Right cardiac atrium (tissue), 5 donors: Measurements from ENCODE around the gene STIM1. TPM values are rescaled to one million over a fixed set of nuclear protein-coding genes. Genes with fewer than 3 reads are reported as not detected.
"Not testable (repeated sequence)": the region's sequence is repeated elsewhere in the genome, so short reads cannot be mapped to it uniquely, and the experiment has no call there.

Source experiments
- ATAC-seq, 2 donors: fragments of 200-7000 bp; cut with Tn5 transposase; one replicate each; pipeline versions ENCODE4 v1.8.0 to v1.9.1; 2020; ENCODE audit warnings: moderate library complexity in 2 of 2, mild to moderate bottlenecking in 1 of 2
- DNase-seq, 3 donors: peaks; one replicate each; pipeline ENCODE4 v3.0.0-alpha.2; 2020
- H3K27ac ChIP-seq: one replicate; pipeline ENCODE4 v1.5.1; 2013; ENCODE audit warnings: mild to moderate bottlenecking, low read length, control low read depth, moderate library complexity
- H3K27me3 ChIP-seq: one replicate; pipeline ENCODE4 v1.6.1; 2013; ENCODE audit not compliant: control insufficient read depth, insufficient read depth
- H3K4me1 ChIP-seq: one replicate; pipeline ENCODE4 v1.6.1; 2013; ENCODE audit warnings: low read length; ENCODE audit not compliant: control insufficient read depth, insufficient read depth
- H3K4me3 ChIP-seq: one replicate; pipeline ENCODE4 v1.5.1; 2013; ENCODE audit warnings: low read length, control low read depth
- H3K9me3 ChIP-seq: one replicate; pipeline ENCODE4 v1.6.1; 2013; ENCODE audit warnings: low read length; ENCODE audit not compliant: control insufficient read depth
- WGBS: extraction: QIAGEN DNeasy Blood & Tissue Kit; methylation state at CpG from one replicate; pipeline ENCODE4 v1.1.7; 2013; 5-methylcytosine and 5-hydroxymethylcytosine counted together
- intact Hi-C, 4 donors: fragments of 100-400 bp; cut with DNase I; formaldehyde crosslinking; loops; one replicate each; pipeline versions ENCODE4 v1.11.0 to v1.14.0; 2022 to 2023
- polyA plus RNA-seq: library from polyadenylated mRNA; stranded (reverse); fragments of 200-250 nt; gene quantifications from one replicate; pipeline ENCODE4 v1.2.3, GENCODE V29; 2013
- total RNA-seq, 4 donors: library from RNA; stranded (reverse); fragmentation: NEBNext Ultra II Directional; extraction: Animal tissue kit (Norgen Biotek cat#: 25700); gene quantifications; one replicate each; pipeline ENCODE4 v1.2.1, GENCODE V29; 2021
- donor health status: healthy with polysubstance abuse.
- donor health status: DM: no; HTN: yes; CAD: no.
- donor health status: DM: no; HTN: no; CAD: no.
- donor health status: DM: no; HTN: yes; CAD: no; lungs with severe emphysema.
- donor health status: DM: yes; HTN: yes; CAD: no.

STIM1 gene
- total and polyA plus RNA-seq, 5 donors = 10.8 to 19.3 (median 15.8) TPM

DNA sequence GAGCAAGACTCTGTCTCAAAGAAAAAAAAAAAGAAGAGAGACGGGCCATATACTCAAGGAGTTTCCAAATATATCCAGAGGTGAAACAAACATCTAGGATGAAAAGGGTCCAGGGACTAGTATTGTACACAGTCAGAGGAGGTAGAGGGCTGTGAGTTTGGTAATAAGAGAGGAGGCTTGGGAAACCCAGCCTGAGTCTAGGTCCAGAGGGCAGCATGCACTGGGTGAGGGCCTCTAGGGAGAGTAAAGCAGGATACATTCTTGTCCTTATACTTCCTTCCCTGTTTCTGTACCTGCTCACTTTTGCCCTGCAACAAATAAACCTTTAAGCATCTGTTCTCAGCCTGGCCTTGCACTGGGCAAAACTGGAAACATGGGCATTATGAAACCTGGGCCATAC, 31.5 kb downstream of the STIM1 start:
- ATAC-seq (no peak), DNase-seq (no peak)
- Histone ChIP-seq H3K27me3 (no peaks in the 10 kb centered on the region), H3K4me1 (peaks cover 2% of the 10 kb centered on the region), H3K4me3 (no peak overlapping the region), H3K27ac (no peak overlapping the region), H3K9me3 (no peaks in the 10 kb centered on the region)
- 83% methylated on average over 1 of the region's 1 CpG for WGBS
- intact Hi-C loops = no loop called here

DNA sequence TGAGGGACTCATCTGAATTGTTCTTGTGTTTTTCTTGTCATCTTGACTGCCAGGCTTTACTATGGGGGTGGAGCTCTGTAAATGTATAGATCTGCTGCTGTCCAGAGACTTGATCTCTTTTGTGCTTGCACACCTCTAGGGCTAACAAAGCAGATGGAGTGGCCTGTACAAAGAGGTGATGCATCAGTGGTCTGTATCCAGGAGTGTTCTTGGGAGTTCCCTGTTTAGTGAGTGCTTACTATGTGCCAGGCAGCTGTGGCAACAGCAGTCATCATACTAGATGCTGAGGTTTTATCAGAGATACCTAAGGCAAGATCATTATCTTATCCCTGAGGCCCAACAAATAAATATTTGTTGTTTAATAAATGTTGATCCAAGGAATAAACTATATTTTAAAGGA, 33.4 kb downstream of the STIM1 start:
- peaks cover 4% of the 10 kb centered on the region for H3K4me1 ChIP-seq
- H3K9me3 ChIP-seq = no peaks in the 10 kb centered on the region
- intact Hi-C loops = no loop called here
- H3K27me3 ChIP-seq = no peaks in the 10 kb centered on the region
- H3K4me3 ChIP-seq = no peak overlapping the region
- ATAC-seq (no peak), DNase-seq (no peak)
- H3K27ac ChIP-seq = no peak overlapping the region

GRCh38 chr11:3890014-3890413, 34.5 kb downstream of the STIM1 start:
- no peaks in the 10 kb centered on the region for H3K9me3 ChIP-seq
- no peak overlapping the region for H3K4me3 ChIP-seq
- 97% methylated on average over 2 of the region's 2 CpGs for WGBS
- H3K27me3 ChIP-seq = no peaks in the 10 kb centered on the region
- ATAC-seq (no peak), DNase-seq (no peak)
- H3K27ac ChIP-seq = no peak overlapping the region
- intact Hi-C loops = no loop called here
- H3K4me1 ChIP-seq = peaks cover 6% of the 10 kb centered on the region

DNA sequence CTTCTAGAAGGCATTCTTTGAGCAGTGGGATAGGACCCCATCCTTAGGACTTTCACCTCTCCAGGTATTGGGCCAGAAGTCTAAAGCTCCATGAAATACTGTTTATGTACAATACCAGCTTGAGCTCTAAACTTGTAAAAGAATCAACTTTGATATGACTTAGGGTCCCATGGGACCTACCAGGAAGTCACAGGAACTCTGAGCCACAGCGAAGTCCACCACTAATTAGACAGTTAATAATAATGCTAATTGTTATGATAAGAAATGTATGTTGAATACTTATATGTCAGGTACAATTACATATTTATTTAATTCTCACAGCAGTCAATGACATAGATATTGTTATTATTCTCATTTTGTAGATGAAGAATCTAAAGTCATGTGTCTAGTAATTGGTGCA, 35.3 kb downstream of the STIM1 start:
- WGBS = 61% methylated on average over 1 of the region's 1 CpG
- Histone ChIP-seq H3K9me3 (no peaks in the 10 kb centered on the region), H3K4me3 (no peak overlapping the region), H3K27ac (no peak overlapping the region), H3K27me3 (no peaks in the 10 kb centered on the region), H3K4me1 (peaks cover 5% of the 10 kb centered on the region)
- ATAC-seq (no peak), DNase-seq (no peak)
- intact Hi-C loops = no loop called here

GRCh38 chr11:3891751-3892150, 36.3 kb downstream of the STIM1 start:
- Histone ChIP-seq H3K27me3 (no peaks in the 10 kb centered on the region), H3K27ac (no peak overlapping the region), H3K9me3 (no peaks in the 10 kb centered on the region), H3K4me1 (peaks cover 7% of the 10 kb centered on the region), H3K4me3 (no peak overlapping the region)
- ATAC-seq (no peak), DNase-seq (no peak)
- intact Hi-C loops = no loop called here
- WGBS = 100% methylated on average over 1 of the region's 1 CpG

DNA sequence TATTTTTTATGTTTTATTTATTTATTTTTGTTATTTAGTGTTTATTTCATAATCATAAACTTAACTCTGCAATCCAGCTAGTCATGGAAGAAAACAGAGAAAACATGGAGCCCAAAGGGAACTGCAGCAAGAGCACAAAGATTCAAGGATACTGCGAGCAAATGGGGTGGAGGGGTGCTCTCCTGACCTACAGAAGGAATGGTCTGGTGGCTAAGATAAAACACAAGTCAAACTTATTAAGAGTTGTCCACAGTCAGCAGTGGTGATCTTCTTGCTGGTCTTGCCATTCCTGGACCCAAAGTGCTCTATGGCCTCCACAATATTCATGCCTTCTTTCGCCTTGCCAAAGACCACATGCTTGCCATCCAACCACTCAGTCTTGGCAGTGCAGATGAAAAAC, 36.7 kb downstream of the STIM1 start:
- H3K4me3 ChIP-seq = no peak overlapping the region
- intact Hi-C loops = no loop called here
- H3K9me3 ChIP-seq = no peaks in the 10 kb centered on the region
- ATAC-seq = no peak
- H3K27me3 ChIP-seq = no peaks in the 10 kb centered on the region
- WGBS = 100% methylated on average over 2 of the region's 2 CpGs
- no peak for DNase-seq
- peaks cover 7% of the 10 kb centered on the region for H3K4me1 ChIP-seq
- no peak overlapping the region for H3K27ac ChIP-seq

GRCh38 chr11:3893311-3893710, 37.8 kb downstream of the STIM1 start:
- no peaks in the 10 kb centered on the region for H3K27me3 ChIP-seq
- peaks cover 7% of the 10 kb centered on the region for H3K4me1 ChIP-seq
- 90% methylated on average over 2 of the region's 2 CpGs for WGBS
- no peaks in the 10 kb centered on the region for H3K9me3 ChIP-seq
- DNase-seq = no peak
- no peak overlapping the region for H3K4me3 ChIP-seq
- ATAC-seq = no peak
- intact Hi-C loops = no loop called here
- H3K27ac ChIP-seq = no peak overlapping the region

GRCh38 chr11:3894128-3894731, 38.8 kb downstream of the STIM1 start:
- H3K4me1 ChIP-seq = peaks cover 7% of the 10 kb centered on the region
- H3K27me3 ChIP-seq = no peaks in the 10 kb centered on the region
- peak in 2 of 3 donors; percentile 51 to 75 for DNase-seq
- ATAC-seq = peak; percentile 65 to 80
- H3K9me3 ChIP-seq = no peaks in the 10 kb centered on the region
- 50% methylated on average over 5 of the region's 5 CpGs for WGBS
- intact Hi-C loops = no loop called here
- peak overlapping the region; percentile 39 for H3K27ac ChIP-seq
- no peak overlapping the region for H3K4me3 ChIP-seq

- Histone ChIP-seq H3K27ac (no peak overlapping the region), H3K4me1 (peaks cover 7% of the 10 kb centered on the region), H3K9me3 (no peaks in the 10 kb centered on the region), H3K4me3 (no peak overlapping the region), H3K27me3 (no peaks in the 10 kb centered on the region)
- ATAC-seq = no peak
- intact Hi-C loops = no loop called here
- DNase-seq = no peak
- WGBS = 92% methylated on average over 2 of the region's 2 CpGs
Measured at GRCh38 chr11:3896644-3897043, 41.2 kb downstream of the STIM1 start.

GRCh38 chr11:3900230-3900629, 44.8 kb downstream of the STIM1 start:
- DNase-seq, H3K9me3 ChIP-seq, H3K27ac ChIP-seq, H3K27me3 ChIP-seq, H3K4me1 ChIP-seq, H3K4me3 ChIP-seq, ATAC-seq, intact Hi-C loops: not testable (repeated sequence)
- 88% methylated on average over 19 of the region's 19 CpGs for WGBS

DNA sequence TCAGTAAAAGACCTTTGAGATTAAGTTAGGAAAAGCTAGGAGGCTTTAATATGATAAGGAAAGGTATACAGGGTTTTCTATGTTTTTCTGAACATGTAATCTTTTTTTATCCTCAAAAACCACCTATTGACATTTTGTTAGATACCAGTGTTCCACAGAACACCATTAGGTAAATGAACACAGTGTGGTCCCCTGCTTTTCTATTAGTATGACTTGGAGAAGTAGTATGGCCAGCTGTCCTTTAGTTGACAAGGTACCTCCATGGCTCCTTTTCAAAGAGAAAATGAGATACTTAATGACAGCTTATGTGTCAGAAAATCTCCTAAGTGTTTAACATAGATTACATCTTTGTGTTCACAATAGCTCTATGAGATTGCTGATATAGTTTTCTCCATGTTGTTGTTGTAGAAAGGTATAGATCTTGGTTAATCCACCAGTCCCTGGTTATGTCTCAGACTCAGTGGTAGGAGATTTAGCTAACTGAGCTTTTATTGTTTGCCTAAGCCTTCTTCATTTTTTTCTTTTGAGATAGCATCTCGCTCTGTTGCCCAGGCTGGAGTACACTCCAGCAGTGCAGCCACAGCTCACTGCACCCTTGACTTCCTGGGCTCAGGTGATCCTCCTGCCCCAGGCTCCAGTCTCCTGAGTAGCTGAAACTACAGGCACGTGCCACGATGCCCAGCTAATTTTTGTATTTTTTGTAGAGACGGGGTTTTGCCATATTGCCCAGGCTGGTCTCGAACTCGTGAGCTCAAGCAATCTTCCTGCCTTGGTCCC, 46.0 kb downstream of the STIM1 start:
- DNase-seq = no peak
- Histone ChIP-seq H3K27ac (no peak overlapping the region), H3K27me3 (no peaks in the 10 kb centered on the region), H3K4me3 (no peak overlapping the region), H3K4me1 (peaks cover 2% of the 10 kb centered on the region), H3K9me3 (no peaks in the 10 kb centered on the region)
- no peak for ATAC-seq
- intact Hi-C loops = no loop called here
- WGBS = 91% methylated on average over 6 of the region's 6 CpGs
